Measurements from ENCODE around the gene PDE1A. TPM values are rescaled to one million over a fixed set of nuclear protein-coding genes. Genes with fewer than 3 reads are reported as not detected.

PDE1A gene
- polyA plus RNA-seq, 1 of the 3 experiments (the other 2 are of a cell fraction): 0.08 TPM

- Histone ChIP-seq H3K4me1 (ENCODE audit: control insufficient read depth in 1 of 2, insufficient read depth in 2 of 2, low read depth in 1 of 2, low read length in 1 of 2) (no peaks in the 10 kb centered on the region), H3K9me3 (0 out of 2 replicates have a peak, but pooled peaks cover 7% of the 10 kb centered on the region), H3K9ac (no peak overlapping the region), H3F3A (replicated peaks; ENCODE audit: insufficient read depth) (no peaks in the 10 kb centered on the region), H3K36me3 (replicated peaks in 1 of 2; ENCODE audit: control insufficient read depth in 1 of 2, insufficient read depth in 2 of 2, low read length in 1 of 2) (peaks cover 0 to 4% of the 10 kb centered on the region in 2 experiments), H3K4me3 (ENCODE audit: low read depth in 2 of 2, low read length in 1 of 2) (no peak overlapping the region), H4K20me1 (ENCODE audit: insufficient read depth) (no peaks in the 10 kb centered on the region), H3K79me2 (ENCODE audit: insufficient read depth) (no peaks in the 10 kb centered on the region), H3K9me2 (no peaks in the 10 kb centered on the region), H3K27me3 (ENCODE audit: insufficient read depth) (no peaks in the 10 kb centered on the region), H2AFZ (ENCODE audit: low read depth) (no peak overlapping the region), H3K27ac (ENCODE audit: low read depth in 2 of 2, low read length in 1 of 2) (no peak overlapping the region), H3K4me2 (no peak overlapping the region)
- CTCF ChIA-PET: no interaction called here
- DNase-seq: no peak
- POLR2A ChIA-PET: no interaction called here
- TF ChIP-seq REST (IDR thresholded peaks at IDR 0.05; ENCODE audit: low read depth, low read length) (no peak), NFIC (IDR thresholded peaks at IDR 0.05; ENCODE audit: borderline replicate concordance) (no peak), RXRA (IDR thresholded peaks at IDR 0.05; ENCODE audit: borderline replicate concordance, low read depth) (no peak), NRF1 (IDR thresholded peaks at IDR 0.05; ENCODE audit: low read depth, low read length) (no peak), TAF1 (IDR thresholded peaks at IDR 0.05; ENCODE audit: borderline replicate concordance, low read depth, low read length) (no peak), EP300 (IDR thresholded peaks at IDR 0.05; ENCODE audit: borderline replicate concordance in 1 of 2, low read depth in 1 of 2, low read length in 1 of 2) (no peak), CHD2 (IDR thresholded peaks at IDR 0.05; ENCODE audit: low read length, partially characterized antibody) (no peak), IRF3 (IDR thresholded peaks at IDR 0.05; ENCODE audit: low read depth, low read length) (no peak), GATA2 (CRISPR knock-in tag; IDR thresholded peaks at IDR 0.05) (no peak), SMC3 (IDR thresholded peaks at IDR 0.05; ENCODE audit: low read depth, low read length) (no peak), USF1 (IDR thresholded peaks at IDR 0.05; ENCODE audit: borderline replicate concordance, low read depth) (no peak), EZH2phosphoT487 (IDR thresholded peaks at IDR 0.05; ENCODE audit: borderline replicate concordance, low read depth) (no peak), JUND (IDR thresholded peaks at IDR 0.05) (no peak)
Observed at GRCh38 chr2:182384860-182385259, 42.0 kb downstream of the PDE1A start.

Measured in SK-N-SH (cell line).